ENCODE data around the gene OR6S1. TPM values are rescaled to one million over a fixed set of nuclear protein-coding genes. Genes with fewer than 3 reads are reported as not detected.

The OR6S1 gene
- total and polyA plus RNA-seq, 2 of the 8 experiments (the other 6 are each of a cell fraction or from before 2014, with no cell fraction given): not detected

GRCh38 chr14:20612403-20612802 is 29.1 kb downstream of the OR6S1 start (continued):
- TF ChIP-seq, protein P1, sequence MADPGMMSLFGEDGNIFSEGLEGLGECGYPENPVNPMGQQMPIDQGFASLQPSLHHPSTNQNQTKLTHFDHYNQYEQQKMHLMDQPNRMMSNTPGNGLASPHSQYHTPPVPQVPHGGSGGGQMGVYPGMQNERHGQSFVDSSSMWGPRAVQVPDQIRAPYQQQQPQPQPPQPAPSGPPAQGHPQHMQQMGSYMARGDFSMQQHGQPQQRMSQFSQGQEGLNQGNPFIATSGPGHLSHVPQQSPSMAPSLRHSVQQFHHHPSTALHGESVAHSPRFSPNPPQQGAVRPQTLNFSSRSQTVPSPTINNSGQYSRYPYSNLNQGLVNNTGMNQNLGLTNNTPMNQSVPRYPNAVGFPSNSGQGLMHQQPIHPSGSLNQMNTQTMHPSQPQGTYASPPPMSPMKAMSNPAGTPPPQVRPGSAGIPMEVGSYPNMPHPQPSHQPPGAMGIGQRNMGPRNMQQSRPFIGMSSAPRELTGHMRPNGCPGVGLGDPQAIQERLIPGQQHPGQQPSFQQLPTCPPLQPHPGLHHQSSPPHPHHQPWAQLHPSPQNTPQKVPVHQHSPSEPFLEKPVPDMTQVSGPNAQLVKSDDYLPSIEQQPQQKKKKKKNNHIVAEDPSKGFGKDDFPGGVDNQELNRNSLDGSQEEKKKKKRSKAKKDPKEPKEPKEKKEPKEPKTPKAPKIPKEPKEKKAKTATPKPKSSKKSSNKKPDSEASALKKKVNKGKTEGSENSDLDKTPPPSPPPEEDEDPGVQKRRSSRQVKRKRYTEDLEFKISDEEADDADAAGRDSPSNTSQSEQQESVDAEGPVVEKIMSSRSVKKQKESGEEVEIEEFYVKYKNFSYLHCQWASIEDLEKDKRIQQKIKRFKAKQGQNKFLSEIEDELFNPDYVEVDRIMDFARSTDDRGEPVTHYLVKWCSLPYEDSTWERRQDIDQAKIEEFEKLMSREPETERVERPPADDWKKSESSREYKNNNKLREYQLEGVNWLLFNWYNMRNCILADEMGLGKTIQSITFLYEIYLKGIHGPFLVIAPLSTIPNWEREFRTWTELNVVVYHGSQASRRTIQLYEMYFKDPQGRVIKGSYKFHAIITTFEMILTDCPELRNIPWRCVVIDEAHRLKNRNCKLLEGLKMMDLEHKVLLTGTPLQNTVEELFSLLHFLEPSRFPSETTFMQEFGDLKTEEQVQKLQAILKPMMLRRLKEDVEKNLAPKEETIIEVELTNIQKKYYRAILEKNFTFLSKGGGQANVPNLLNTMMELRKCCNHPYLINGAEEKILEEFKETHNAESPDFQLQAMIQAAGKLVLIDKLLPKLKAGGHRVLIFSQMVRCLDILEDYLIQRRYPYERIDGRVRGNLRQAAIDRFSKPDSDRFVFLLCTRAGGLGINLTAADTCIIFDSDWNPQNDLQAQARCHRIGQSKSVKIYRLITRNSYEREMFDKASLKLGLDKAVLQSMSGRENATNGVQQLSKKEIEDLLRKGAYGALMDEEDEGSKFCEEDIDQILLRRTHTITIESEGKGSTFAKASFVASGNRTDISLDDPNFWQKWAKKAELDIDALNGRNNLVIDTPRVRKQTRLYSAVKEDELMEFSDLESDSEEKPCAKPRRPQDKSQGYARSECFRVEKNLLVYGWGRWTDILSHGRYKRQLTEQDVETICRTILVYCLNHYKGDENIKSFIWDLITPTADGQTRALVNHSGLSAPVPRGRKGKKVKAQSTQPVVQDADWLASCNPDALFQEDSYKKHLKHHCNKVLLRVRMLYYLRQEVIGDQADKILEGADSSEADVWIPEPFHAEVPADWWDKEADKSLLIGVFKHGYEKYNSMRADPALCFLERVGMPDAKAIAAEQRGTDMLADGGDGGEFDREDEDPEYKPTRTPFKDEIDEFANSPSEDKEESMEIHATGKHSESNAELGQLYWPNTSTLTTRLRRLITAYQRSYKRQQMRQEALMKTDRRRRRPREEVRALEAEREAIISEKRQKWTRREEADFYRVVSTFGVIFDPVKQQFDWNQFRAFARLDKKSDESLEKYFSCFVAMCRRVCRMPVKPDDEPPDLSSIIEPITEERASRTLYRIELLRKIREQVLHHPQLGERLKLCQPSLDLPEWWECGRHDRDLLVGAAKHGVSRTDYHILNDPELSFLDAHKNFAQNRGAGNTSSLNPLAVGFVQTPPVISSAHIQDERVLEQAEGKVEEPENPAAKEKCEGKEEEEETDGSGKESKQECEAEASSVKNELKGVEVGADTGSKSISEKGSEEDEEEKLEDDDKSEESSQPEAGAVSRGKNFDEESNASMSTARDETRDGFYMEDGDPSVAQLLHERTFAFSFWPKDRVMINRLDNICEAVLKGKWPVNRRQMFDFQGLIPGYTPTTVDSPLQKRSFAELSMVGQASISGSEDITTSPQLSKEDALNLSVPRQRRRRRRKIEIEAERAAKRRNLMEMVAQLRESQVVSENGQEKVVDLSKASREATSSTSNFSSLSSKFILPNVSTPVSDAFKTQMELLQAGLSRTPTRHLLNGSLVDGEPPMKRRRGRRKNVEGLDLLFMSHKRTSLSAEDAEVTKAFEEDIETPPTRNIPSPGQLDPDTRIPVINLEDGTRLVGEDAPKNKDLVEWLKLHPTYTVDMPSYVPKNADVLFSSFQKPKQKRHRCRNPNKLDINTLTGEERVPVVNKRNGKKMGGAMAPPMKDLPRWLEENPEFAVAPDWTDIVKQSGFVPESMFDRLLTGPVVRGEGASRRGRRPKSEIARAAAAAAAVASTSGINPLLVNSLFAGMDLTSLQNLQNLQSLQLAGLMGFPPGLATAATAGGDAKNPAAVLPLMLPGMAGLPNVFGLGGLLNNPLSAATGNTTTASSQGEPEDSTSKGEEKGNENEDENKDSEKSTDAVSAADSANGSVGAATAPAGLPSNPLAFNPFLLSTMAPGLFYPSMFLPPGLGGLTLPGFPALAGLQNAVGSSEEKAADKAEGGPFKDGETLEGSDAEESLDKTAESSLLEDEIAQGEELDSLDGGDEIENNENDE (IDR thresholded peaks at IDR 0.05; ENCODE audit: insufficient replicate concordance, low read length): no peak
